Vagina (tissue), 2 donors: ENCODE results near the gene KCNC4. TPM values are rescaled to one million over a fixed set of nuclear protein-coding genes. Genes with fewer than 3 reads are reported as not detected.

Experiments used
- DNase-seq, 2 donors: peaks; one replicate each; pipeline ENCODE4 v3.0.0-alpha.2; 2017; ENCODE audit errors: extremely low spot score in 2 of 2
- H3K27ac ChIP-seq: fragments of 200-600 bp; sonication (generic); one replicate; pipeline ENCODE4 v1.5.1; 2019
- H3K27me3 ChIP-seq: fragments of 200-600 bp; sonication (generic); one replicate; pipeline ENCODE4 v1.5.1; 2019
- H3K36me3 ChIP-seq, 2 donors: fragments of 200-600 bp; sonication (generic); one replicate each; pipeline ENCODE4 v1.5.1; 2017 to 2019
- H3K4me1 ChIP-seq: fragments of 200-600 bp; sonication (generic); one replicate; pipeline ENCODE4 v1.5.1; 2019
- H3K4me3 ChIP-seq, 2 donors: fragments of 200-600 bp; sonication (generic); 1 replicate in 1 of 2; 2 replicates in 1 of 2; pipeline ENCODE4 v1.5.1; 2016 to 2019
- H3K9me3 ChIP-seq: fragments of 200-600 bp; sonication (generic); one replicate; pipeline ENCODE4 v1.5.1; 2019
- POLR2A ChIP-seq, 2 donors: fragments of 450-650 bp; IDR thresholded peaks; one replicate each; pipeline ENCODE4 v1.6.1; 2017; ENCODE audit warnings: antibody characterized with exemption in 2 of 2, mild to moderate bottlenecking in 2 of 2, moderate library complexity in 2 of 2
- POLR2AphosphoS5 ChIP-seq, 2 donors: sonication (generic); formaldehyde crosslinking; IDR thresholded peaks; one replicate each; pipeline ENCODE4 v1.9.0; 2017; ENCODE audit warnings: antibody characterized with exemption in 2 of 2, mild to moderate bottlenecking in 2 of 2, low read depth in 1 of 2; ENCODE audit not compliant: insufficient read depth in 1 of 2
- intact Hi-C: fragments of 100-400 bp; cut with DNase I; formaldehyde crosslinking; loops from one replicate; pipeline ENCODE4 v1.15.1; 2023
- total RNA-seq: library from RNA; depleted of rRNA; stranded (reverse); fragments of >200 nt; gene quantifications from one replicate; pipeline ENCODE4 v1.2.3, GENCODE V29; 2016
- TF ChIP-seq, protein P1 (sequence below), 3 experiments: fragments of 450-650 bp in 2 of 3; fragments of 200-600 bp in 1 of 3; sonication (generic) in 1 of 3; IDR thresholded peaks; one replicate each; pipeline ENCODE4 v1.5.1; 2017 to 2019; ENCODE audit warnings: antibody characterized with exemption in 3 of 3, mild to moderate bottlenecking in 2 of 3, moderate library complexity in 2 of 3

The KCNC4 gene
- total RNA-seq, 1 donor from 2014 or later: 10.1 TPM

DNA sequence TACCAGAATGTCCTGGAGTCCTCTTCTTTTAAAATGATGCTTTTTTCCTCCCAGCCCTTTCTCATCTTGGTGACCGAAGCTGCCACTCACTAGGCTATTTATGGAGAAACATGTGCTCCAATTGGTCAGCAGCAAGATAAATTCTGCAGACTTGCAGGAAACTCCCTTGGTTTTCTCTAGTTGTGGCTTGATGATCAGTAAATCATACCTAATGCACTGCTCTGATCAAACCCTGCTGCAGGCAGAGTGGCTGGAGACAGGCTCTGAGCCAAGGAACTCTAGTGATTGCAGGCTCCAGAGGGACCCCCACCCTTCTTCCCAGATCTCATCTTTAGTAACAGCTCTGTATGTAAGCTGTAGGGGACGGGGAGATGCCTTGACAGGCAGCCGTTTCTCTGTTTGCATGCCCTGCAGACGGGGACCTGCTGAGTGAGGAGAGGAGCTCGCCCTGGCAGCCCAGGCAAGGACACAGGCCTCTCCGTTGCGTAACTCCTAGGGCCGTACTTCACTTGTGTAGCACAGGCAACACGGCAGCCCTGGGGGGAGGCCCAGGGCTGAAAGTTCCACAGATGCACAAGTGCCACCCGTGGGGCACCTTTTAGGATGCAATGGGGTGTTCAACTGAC lies 45.3 kb upstream of the KCNC4 start:
- no peaks in the 10 kb centered on the region for H3K27me3 ChIP-seq
- no peak overlapping the region for H3K27ac ChIP-seq
- no peaks in the 10 kb centered on the region for H3K4me1 ChIP-seq
- H3K4me3 ChIP-seq: no peak overlapping the region
- no peaks in the 10 kb centered on the region for H3K36me3 ChIP-seq
- intact Hi-C loops: no loop called here
- DNase-seq: no peak
- H3K9me3 ChIP-seq: no peaks in the 10 kb centered on the region
- TF ChIP-seq POLR2A (IDR thresholded peaks at IDR 0.05) (no peak), POLR2AphosphoS5 (IDR thresholded peaks at IDR 0.05; ENCODE audit: insufficient read depth in 1 of 2, low read depth in 1 of 2) (no peak)
- TF ChIP-seq, protein P1, sequence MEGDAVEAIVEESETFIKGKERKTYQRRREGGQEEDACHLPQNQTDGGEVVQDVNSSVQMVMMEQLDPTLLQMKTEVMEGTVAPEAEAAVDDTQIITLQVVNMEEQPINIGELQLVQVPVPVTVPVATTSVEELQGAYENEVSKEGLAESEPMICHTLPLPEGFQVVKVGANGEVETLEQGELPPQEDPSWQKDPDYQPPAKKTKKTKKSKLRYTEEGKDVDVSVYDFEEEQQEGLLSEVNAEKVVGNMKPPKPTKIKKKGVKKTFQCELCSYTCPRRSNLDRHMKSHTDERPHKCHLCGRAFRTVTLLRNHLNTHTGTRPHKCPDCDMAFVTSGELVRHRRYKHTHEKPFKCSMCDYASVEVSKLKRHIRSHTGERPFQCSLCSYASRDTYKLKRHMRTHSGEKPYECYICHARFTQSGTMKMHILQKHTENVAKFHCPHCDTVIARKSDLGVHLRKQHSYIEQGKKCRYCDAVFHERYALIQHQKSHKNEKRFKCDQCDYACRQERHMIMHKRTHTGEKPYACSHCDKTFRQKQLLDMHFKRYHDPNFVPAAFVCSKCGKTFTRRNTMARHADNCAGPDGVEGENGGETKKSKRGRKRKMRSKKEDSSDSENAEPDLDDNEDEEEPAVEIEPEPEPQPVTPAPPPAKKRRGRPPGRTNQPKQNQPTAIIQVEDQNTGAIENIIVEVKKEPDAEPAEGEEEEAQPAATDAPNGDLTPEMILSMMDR (IDR thresholded peaks at IDR 0.05): no peak

- H3K27me3 ChIP-seq: no peaks in the 10 kb centered on the region
- no peak for TF ChIP-seq POLR2AphosphoS5 (IDR thresholded peaks at IDR 0.05; ENCODE audit: insufficient read depth in 1 of 2, low read depth in 1 of 2)
- TF ChIP-seq, protein P1 (IDR thresholded peaks at IDR 0.05): no peak
- no peak for TF ChIP-seq POLR2A (IDR thresholded peaks at IDR 0.05)
- H3K27ac ChIP-seq: no peak overlapping the region
- no peaks in the 10 kb centered on the region for H3K9me3 ChIP-seq
- no peak for DNase-seq
- no peak overlapping the region for H3K4me3 ChIP-seq
- H3K4me1 ChIP-seq: no peaks in the 10 kb centered on the region
- no peaks in the 10 kb centered on the region for H3K36me3 ChIP-seq
- intact Hi-C loops: no loop called here
Measured at GRCh38 chr1:110165761-110166231, 44.3 kb upstream of the KCNC4 start.

GRCh38 chr1:110166861-110167260 lies 43.3 kb upstream of the KCNC4 start:
- no peaks in the 10 kb centered on the region for H3K9me3 ChIP-seq
- no peak overlapping the region for H3K27ac ChIP-seq
- H3K4me1 ChIP-seq: no peaks in the 10 kb centered on the region
- H3K27me3 ChIP-seq: no peaks in the 10 kb centered on the region
- no peak for DNase-seq
- H3K4me3 ChIP-seq: no peak overlapping the region
- intact Hi-C loops: no loop called here
- no peaks in the 10 kb centered on the region for H3K36me3 ChIP-seq
- TF ChIP-seq, protein P1 (IDR thresholded peaks at IDR 0.05): no peak
- TF ChIP-seq POLR2AphosphoS5 (IDR thresholded peaks at IDR 0.05; ENCODE audit: insufficient read depth in 1 of 2, low read depth in 1 of 2) (no peak), POLR2A (IDR thresholded peaks at IDR 0.05) (no peak)

DNA sequence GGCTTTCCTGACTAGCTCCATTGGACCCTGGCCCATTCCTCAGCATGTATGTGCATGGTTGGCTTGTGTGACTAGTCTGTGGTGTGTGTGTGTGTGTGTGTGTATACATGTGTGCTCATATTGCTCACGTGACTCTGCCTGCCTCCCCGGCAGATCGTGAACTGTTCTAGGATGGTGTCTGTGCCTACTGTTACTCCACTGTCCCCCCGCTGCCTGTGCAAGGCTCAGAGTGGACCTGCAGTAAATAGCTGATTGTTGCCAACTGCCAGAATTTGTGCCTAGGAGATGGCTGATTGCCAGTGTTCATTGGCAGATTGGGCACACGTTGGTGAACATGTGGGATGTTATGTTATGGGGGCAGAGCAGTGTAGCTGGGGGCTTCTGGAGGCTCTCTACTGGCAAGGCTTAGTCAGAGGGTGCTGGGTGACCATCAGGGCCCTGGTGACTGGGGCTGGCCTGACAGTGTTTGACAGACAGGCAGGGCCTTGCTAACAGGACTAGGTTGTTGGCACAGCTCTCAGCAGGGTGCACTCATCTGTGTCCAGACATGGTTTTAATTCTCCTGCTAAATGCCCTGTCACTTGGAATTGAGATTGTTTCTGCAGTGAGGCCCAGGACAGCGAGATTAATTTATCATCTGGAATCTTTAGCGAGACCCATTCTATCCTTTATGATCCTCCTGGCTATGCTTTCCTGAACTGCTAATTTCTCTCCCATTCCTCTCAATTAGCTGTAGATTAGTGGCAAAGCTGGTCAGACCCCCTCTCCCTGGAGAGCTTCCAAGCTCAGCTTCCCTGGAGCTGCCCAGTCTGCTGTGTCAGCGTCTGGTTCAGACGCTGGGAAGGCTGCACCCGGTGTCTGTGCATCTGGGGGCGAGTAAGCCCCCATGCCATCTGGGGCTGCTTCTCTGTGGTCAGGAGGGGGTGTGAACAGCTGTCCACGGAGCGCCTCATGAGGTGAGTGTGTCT lies 39.1 kb upstream of the KCNC4 start:
- intact Hi-C loops: no loop called here
- DNase-seq: no peak

More for the DNA sequence above, 39.1 kb upstream of the KCNC4 start:
- H3K27me3 ChIP-seq: no peaks in the 10 kb centered on the region
- no peaks in the 10 kb centered on the region for H3K4me1 ChIP-seq
- H3K4me3 ChIP-seq: no peak overlapping the region
- TF ChIP-seq, protein P1 (IDR thresholded peaks at IDR 0.05): no peak
- TF ChIP-seq POLR2AphosphoS5 (IDR thresholded peaks at IDR 0.05; ENCODE audit: insufficient read depth in 1 of 2, low read depth in 1 of 2) (no peak), POLR2A (IDR thresholded peaks at IDR 0.05) (no peak)
- no peak overlapping the region for H3K27ac ChIP-seq
- H3K36me3 ChIP-seq: no peaks in the 10 kb centered on the region
- H3K9me3 ChIP-seq: no peaks in the 10 kb centered on the region
